GM18861 (cell line): ENCODE measurements around the gene OR1B1.
"Not testable (repeated sequence)": the region's sequence is repeated elsewhere in the genome, so short reads cannot be mapped to it uniquely, and the experiment has no call there.

ENCODE experiments used
- ATAC-seq: cut with Tn5 transposase; IDR thresholded peaks from one replicate; pipeline ENCODE4 v1.9.1; 2021; ENCODE audit not compliant: unreplicated experiment

OR1B1 gene

GRCh38 chr9:122657527-122657926 lies at the start of gene OR1B1:
Gene OR1B1, minus strand, starts transcription at chr9:122657627.
- no peak for ATAC-seq

DNA sequence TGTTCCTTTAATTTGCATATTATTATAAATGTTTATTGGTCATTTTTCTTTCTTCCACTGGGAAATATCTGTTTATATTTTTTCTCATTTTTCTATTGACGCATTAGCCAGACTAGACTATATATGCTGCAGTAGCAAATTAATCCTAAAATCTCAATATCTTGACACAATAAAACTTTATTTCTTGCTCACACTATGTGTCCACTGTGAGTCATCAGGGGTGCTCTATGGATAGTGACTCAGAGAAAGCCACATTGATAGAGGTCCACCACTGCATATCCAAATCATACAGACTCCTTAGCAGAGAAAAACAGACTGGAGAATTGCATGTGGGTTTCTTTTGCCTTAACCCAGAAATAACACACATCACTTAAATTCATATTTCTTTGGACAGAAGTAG lies 38.3 kb upstream of the OR1B1 start:
- ATAC-seq: no peak

- no peak for ATAC-seq
These were observed 27.4 kb upstream of the OR1B1 start for GRCh38 chr9:122684851-122685250.

- no peak for ATAC-seq
These were observed 15.1 kb upstream of the OR1B1 start for GRCh38 chr9:122672481-122672880.

DNA sequence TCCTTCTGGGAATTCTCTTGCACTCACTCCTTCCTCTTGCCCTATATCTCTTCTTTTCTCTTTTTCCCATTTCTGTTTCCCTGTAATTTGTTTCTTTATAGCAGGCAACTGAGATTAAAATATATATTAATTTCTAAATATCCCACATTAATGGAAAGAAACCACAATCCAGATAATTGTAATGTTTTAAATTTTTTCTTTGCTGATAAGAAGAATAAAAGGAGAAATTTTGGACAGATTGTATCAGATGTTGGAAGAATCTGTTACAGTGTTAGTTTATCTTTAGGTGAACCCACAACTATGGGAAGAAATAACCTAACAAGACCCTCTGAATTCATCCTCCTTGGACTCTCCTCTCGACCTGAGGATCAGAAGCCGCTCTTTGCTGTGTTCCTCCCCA lies 4.0 kb upstream of the OR1B1 start, which contains the start of gene OR1L1:
OR1L1 (plus strand) TSS at position 301 of the 400 bp plus-strand sequence; CDS start at position 301, 0 bp downstream.
- no peak for ATAC-seq

GRCh38 chr9:122656378-122656777 lies 1.0 kb downstream of the OR1B1 start:
- ATAC-seq: no peak

GRCh38 chr9:122642226-122642625 lies 15.2 kb downstream of the OR1B1 start:
- ATAC-seq: no peak

GRCh38 chr9:122619996-122620395 lies 37.4 kb downstream of the OR1B1 start:
- ATAC-seq: no peak

- no peak for ATAC-seq
These were observed 43.1 kb downstream of the OR1B1 start, which contains the start of gene OR1Q1 for GRCh38 chr9:122614362-122614761. Gene OR1Q1, plus strand, starts transcription at chr9:122614738. Its CDS starts 0 bp downstream, at chr9:122614738.

DNA sequence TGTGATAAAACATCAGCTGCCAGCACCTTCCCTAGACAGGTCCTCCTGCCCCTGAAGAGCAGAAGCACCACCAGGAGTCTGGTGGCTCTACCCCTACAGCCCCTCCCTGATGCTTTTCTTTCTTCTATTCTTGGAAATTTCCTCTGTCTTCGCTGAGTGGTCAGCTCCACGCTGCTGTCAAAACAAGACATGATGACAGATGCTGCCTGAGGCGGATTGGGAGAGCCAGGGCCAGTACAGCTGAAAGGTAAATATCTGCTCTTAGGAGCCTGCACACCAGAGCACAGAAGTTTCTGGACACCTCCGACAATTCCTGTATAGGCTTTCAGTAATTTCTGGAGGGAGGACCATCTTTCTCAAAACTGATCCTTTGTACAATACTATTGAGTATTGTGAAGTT lies 47.6 kb downstream of the OR1B1 start:
- ATAC-seq: no peak

DNA sequence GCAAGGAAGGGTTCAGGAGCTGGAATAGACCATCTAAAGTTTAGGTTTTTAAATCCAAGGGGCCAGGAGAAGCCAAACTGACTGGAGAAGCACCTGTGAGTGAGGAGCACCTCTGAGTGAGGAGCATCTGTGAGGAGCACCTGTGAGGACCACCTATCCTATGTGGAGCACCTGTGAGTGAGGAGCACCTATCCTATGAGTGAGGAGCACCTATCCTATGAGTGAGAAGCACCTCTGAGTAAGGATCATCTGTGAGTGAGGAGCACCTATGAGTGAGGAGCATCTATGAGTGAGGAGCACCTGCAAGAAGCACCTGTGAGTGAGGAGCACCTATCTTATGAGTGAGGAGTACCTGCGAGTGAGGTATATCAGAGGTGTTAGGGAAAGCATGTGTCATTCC lies 50.8 kb downstream of the OR1B1 start:
- ATAC-seq: no peak

- ATAC-seq: no peak
These were observed 51.7 kb downstream of the OR1B1 start for GRCh38 chr9:122605691-122606090.

- not testable (repeated sequence) for ATAC-seq
These were observed 74.1 kb downstream of the OR1B1 start, which contains the start of gene OR1L8 for GRCh38 chr9:122583284-122583683. Gene OR1L8, minus strand, starts transcription at chr9:122583384. Its CDS starts 14,907 bp downstream, at chr9:122568477.

GRCh38 chr9:122580360-122580759 lies 77.1 kb downstream of the OR1B1 start:
- ATAC-seq: no peak

DNA sequence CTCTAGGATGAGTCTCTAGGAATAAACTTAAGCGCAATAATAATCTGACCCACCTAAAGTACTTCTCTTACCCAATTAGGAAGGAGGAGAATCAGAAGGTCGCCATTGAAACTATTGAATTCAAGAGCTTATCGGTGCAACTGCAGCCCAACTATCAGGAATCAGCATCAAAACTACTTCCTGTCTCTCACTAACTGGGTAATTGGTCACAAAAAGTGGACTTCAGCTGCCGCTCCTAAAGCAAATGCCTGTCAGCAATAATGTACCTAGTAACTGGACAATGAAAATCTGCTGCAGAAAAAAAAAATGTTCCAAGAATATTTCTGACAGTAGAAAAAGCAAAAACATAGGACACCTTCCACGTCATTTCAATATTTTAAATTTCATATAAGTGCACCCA lies 77.6 kb downstream of the OR1B1 start:
- ATAC-seq: no peak
